Measurements from ENCODE around the gene IL17D. TPM values are rescaled to one million over a fixed set of nuclear protein-coding genes. Genes with fewer than 3 reads are reported as not detected.

The IL17D gene
- total RNA-seq, 1 experiment from 2014 or later = 3.9 TPM

GRCh38 chr13:20691616-20692015 lies 11.9 kb upstream of the IL17D start:
- DNase-seq (ENCODE audit: low spot score) = no peak

GRCh38 chr13:20696073-20696472 lies 7.4 kb upstream of the IL17D start:
- no peak for DNase-seq (ENCODE audit: low spot score)

- no peak for DNase-seq (ENCODE audit: low spot score)
Observed at GRCh38 chr13:20699715-20700114, 3.8 kb upstream of the IL17D start.

- DNase-seq (ENCODE audit: low spot score) = no peak
Observed at GRCh38 chr13:20700288-20700687, 3.2 kb upstream of the IL17D start.

- no peak for DNase-seq (ENCODE audit: low spot score)
Observed at GRCh38 chr13:20701461-20701860, 2.0 kb upstream of the IL17D start.

GRCh38 chr13:20702530-20702914 lies 977 bp upstream of the IL17D start:
- peak; percentile 60 for DNase-seq (ENCODE audit: low spot score)

- peak; percentile 98 for DNase-seq (ENCODE audit: low spot score)
Observed at GRCh38 chr13:20703780-20704458, 420 bp downstream of the IL17D start.

- no peak for DNase-seq (ENCODE audit: low spot score)
Observed at GRCh38 chr13:20704459-20705069, 1.1 kb downstream of the IL17D start.

- no peak for DNase-seq (ENCODE audit: low spot score)
Observed at GRCh38 chr13:20706661-20707060, 3.2 kb downstream of the IL17D start.

- no peak for DNase-seq (ENCODE audit: low spot score)
Observed at GRCh38 chr13:20708216-20708615, 4.7 kb downstream of the IL17D start.

- no peak for DNase-seq (ENCODE audit: low spot score)
Observed at GRCh38 chr13:20709369-20709768, 5.9 kb downstream of the IL17D start.

GRCh38 chr13:20709782-20710181 lies 6.3 kb downstream of the IL17D start:
- DNase-seq (ENCODE audit: low spot score) = no peak

- peak; percentile 51 for DNase-seq (ENCODE audit: low spot score)
Observed at GRCh38 chr13:20711301-20712044, 8.0 kb downstream of the IL17D start.

GRCh38 chr13:20713014-20713376 lies 9.5 kb downstream of the IL17D start:
- peak; percentile 52 for DNase-seq (ENCODE audit: low spot score)

GRCh38 chr13:20713751-20714150 lies 10.3 kb downstream of the IL17D start:
- no peak for DNase-seq (ENCODE audit: low spot score)

- DNase-seq (ENCODE audit: low spot score) = no peak
Observed at GRCh38 chr13:20714161-20714560, 10.7 kb downstream of the IL17D start.

- no peak for DNase-seq (ENCODE audit: low spot score)
Observed at GRCh38 chr13:20714563-20715329, 11.2 kb downstream of the IL17D start.

- DNase-seq (ENCODE audit: low spot score) = no peak
Observed at GRCh38 chr13:20715330-20715712, 11.8 kb downstream of the IL17D start.

GRCh38 chr13:20716951-20717350 lies 13.5 kb downstream of the IL17D start:
- DNase-seq (ENCODE audit: low spot score) = no peak

GRCh38 chr13:20717581-20718542 lies 14.4 kb downstream of the IL17D start:
- no peak for DNase-seq (ENCODE audit: low spot score)

GRCh38 chr13:20718958-20719566 lies 15.6 kb downstream of the IL17D start:
- no peak for DNase-seq (ENCODE audit: low spot score)

Measured in HT-29 (cell line).